ENCODE data around the gene ERVK3-1. TPM values are rescaled to one million over a fixed set of nuclear protein-coding genes. Genes with fewer than 3 reads are reported as not detected.

ERVK3-1 gene
- total RNA-seq, 1 donor from 2014 or later = 18.6 TPM

DNA sequence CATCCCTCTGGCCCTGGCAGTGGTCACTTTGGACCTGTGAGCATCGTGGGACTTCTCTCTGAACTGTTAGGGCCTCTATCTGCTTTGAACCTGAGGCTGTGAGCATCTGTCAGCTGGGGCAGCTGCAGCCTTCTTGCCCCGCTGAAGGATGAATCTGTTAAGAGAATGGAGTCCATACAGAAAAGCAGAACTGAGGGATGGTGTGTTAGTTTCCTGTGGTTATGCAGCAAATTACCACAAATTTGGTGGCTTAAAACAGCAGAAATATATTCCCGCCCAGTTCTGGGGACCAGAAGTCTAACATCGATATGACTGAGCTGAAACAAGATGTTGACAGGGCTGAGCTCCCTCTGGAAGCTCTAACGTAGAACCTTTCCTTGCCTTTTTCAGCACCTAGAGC lies 59.0 kb downstream of the ERVK3-1 start:
- ATAC-seq = no peak

Other genes starting within 250 kb of the ERVK3-1 start
- gene ZNF135, start 246.1 kb upstream of the ERVK3-1 start, total RNA-seq = 0.68 TPM
- gene ZSCAN18, start 207.1 kb upstream of the ERVK3-1 start, total RNA-seq = 9.4 TPM
- 2.9 TPM for gene ZNF329, start 154.6 kb upstream of the ERVK3-1 start, total RNA-seq
- 19.5 TPM for gene ZNF274, start 122.3 kb upstream of the ERVK3-1 start, total RNA-seq
- gene ZNF544, start 76.5 kb upstream of the ERVK3-1 start, total RNA-seq = 20.0 TPM
- gene ZNF8, start 26.4 kb upstream of the ERVK3-1 start, total RNA-seq = 2.9 TPM
- 2.5 TPM for gene ZSCAN22, start 21.6 kb downstream of the ERVK3-1 start, total RNA-seq
- 3.5 TPM for gene A1BG, start 48.1 kb downstream of the ERVK3-1 start, total RNA-seq
- 1.1 TPM for gene ZNF497, start 57.4 kb downstream of the ERVK3-1 start, total RNA-seq
- 2.7 TPM for gene ZNF837, start 75.7 kb downstream of the ERVK3-1 start, total RNA-seq
- 1,223 TPM for gene RPS5, start 81.9 kb downstream of the ERVK3-1 start, total RNA-seq
- gene RNF225, start 90.3 kb downstream of the ERVK3-1 start, total RNA-seq = 14.7 TPM
- 6.5 TPM for gene ZNF584, start 103.3 kb downstream of the ERVK3-1 start, total RNA-seq
- 1.0 TPM for gene ZNF132, start 134.8 kb downstream of the ERVK3-1 start, total RNA-seq
- gene ZNF324B, start 146.2 kb downstream of the ERVK3-1 start, total RNA-seq = 6.0 TPM
- gene ZNF324, start 161.7 kb downstream of the ERVK3-1 start, total RNA-seq = 9.2 TPM
- gene ZNF446, start 171.0 kb downstream of the ERVK3-1 start, total RNA-seq = 4.7 TPM
- gene SLC27A5, start 206.6 kb downstream of the ERVK3-1 start, total RNA-seq = 6.4 TPM
- gene ZBTB45, start 214.4 kb downstream of the ERVK3-1 start, total RNA-seq = 8.0 TPM
- 204 TPM for gene TRIM28, start 238.7 kb downstream of the ERVK3-1 start, total RNA-seq
- gene CHMP2A, start 249.7 kb downstream of the ERVK3-1 start, total RNA-seq = 98.8 TPM

All from esophagus mucosa (tissue), 1 donor.